T-helper 17 cell (primary cell): ENCODE results near the gene CSNK1D. TPM values are rescaled to one million over a fixed set of nuclear protein-coding genes. Genes with fewer than 3 reads are reported as not detected.

Experiments used
- ATAC-seq: fragments of 150-1000 bp; cut with Tn5 transposase; 2 replicates; pipeline ENCODE4 v1.10.0; 2021; ENCODE audit warnings: mild to moderate bottlenecking, moderate library complexity
- DNase-seq, 3 donors: peaks; one replicate each; pipeline versions ENCODE4 v3.0.0 to v3.0.0-alpha.2; 2020 to 2021
- H3K9me3 ChIP-seq: one replicate; pipeline ENCODE4 v1.7.0; 2013; ENCODE audit warnings: low read length, mild to moderate bottlenecking; ENCODE audit not compliant: control insufficient read depth, poor library complexity, severe bottlenecking
- H3K27ac Mint-ChIP-seq: one replicate; pipeline ENCODE4 v1.8.0; 2022; ENCODE audit warnings: mild to moderate bottlenecking, moderate library complexity, mixed read lengths
- H3K27me3 Mint-ChIP-seq: one replicate; pipeline ENCODE4 v1.8.0; 2022; ENCODE audit warnings: mixed read lengths
- H3K36me3 Mint-ChIP-seq: one replicate; pipeline ENCODE4 v1.8.0; 2022; ENCODE audit warnings: low read depth, mixed read lengths
- H3K4me1 Mint-ChIP-seq: one replicate; pipeline ENCODE4 v1.8.0; 2022; ENCODE audit warnings: mild to moderate bottlenecking, mixed read lengths
- H3K4me3 Mint-ChIP-seq: one replicate; pipeline ENCODE4 v1.8.0; 2022; ENCODE audit warnings: mild to moderate bottlenecking, moderate library complexity, mixed read lengths
- total RNA-seq, 4 donors: library from RNA in 2 of 4; stranded (reverse) in 2 of 4; gene quantifications; one replicate each; pipeline ENCODE4 v1.2.3 and lab custom pipeline; 2022 to 2026

Gene CSNK1D
- total RNA-seq, 2 donors from 2014 or later, result 218 to 273 TPM

DNA sequence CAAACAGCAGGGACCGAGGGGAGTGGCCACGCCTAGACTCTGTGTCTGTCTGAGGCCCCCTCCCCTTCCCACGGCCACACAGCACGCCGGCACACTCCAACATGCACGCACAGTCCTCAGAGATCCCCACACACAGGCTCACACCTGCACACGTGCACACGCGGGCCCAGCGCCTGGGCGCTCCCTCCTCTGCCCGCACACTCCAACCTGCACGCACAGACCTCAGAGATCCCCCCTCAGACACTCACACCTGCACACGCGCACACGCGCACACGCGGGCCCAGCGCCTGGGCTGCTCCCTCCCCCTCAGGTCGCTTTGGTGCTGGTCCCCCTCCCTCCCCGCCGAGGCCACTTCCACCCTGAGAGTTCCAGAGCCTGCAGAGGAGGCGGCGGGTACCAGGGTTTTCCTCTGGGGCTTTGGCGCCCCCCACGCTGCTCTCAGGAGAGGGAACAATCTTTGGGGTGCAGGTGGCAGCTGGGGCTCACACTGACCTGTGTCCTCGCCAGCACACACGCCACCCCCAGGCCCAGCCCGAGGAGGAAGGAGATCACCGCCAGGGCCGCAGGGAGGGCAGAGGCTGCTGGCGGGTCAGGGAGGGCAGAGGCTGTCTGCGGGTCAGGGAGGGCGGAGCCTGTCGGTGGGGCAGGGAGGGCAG lies 42.3 kb upstream of the CSNK1D start:
- peak in 1 of 3 donors; percentile 31 for DNase-seq
- Mint-ChIP-seq H3K4me1 (peaks cover 19% of the 10 kb centered on the region), H3K27me3 (no peaks in the 10 kb centered on the region), H3K4me3 (peak overlapping the region; percentile 94), H3K27ac (peak overlapping the region; percentile 84), H3K36me3 (no peaks in the 10 kb centered on the region)
- H3K9me3 ChIP-seq, result no peaks in the 10 kb centered on the region
- ATAC-seq, result peak; percentile 63

DNA sequence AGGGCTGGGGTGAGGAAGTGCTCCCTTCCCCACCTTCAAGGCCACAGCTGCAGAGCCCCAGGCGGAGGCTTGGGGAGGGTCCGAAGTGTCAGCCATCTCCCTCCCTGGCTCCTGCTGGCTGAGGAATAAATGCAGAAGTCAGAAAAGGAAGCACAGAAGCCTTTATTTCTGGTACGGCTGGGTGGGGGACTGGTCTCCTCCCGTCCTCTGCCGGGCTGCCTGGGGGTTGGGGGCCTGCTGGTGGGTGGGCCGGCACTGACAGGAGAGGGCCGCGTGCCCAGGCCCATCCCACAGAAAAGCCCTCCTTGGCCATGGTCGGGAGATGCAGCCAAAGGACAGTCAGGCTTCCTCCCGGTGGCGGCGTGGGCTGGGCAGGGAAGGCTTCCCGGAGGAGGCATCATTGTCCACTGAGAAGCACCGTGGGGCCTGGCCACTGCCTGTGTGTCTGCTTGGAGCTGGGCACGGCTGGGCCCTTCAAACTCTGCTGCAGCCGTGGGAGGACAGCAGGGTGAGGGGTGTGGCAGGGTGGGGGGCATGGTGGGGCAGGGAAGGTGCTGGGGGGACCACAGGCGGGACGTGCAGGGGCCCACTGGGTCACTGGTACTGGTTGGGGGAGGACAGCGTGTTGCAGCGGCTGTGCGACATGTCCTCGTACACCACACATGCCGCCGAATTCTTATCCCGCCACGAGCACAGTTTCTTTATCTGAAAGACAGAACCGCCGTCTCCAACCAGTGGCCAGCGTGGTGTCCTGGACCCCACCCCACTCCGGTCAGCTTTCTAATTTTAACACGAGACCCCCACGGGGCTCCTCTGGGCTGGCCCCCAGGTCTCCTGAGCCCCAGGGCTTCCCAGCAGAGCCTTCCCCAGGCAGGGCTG lies 41.5 kb upstream of the CSNK1D start:
- H3K36me3 Mint-ChIP-seq, result no peaks in the 10 kb centered on the region
- peak overlapping the region; percentile 84 for H3K27ac Mint-ChIP-seq
- H3K9me3 ChIP-seq, result no peaks in the 10 kb centered on the region
- peaks cover 23% of the 10 kb centered on the region for H3K4me1 Mint-ChIP-seq
- no peak for ATAC-seq
- peak overlapping the region; percentile 94 for H3K4me3 Mint-ChIP-seq
- no peak for DNase-seq
- H3K27me3 Mint-ChIP-seq, result no peaks in the 10 kb centered on the region

DNA sequence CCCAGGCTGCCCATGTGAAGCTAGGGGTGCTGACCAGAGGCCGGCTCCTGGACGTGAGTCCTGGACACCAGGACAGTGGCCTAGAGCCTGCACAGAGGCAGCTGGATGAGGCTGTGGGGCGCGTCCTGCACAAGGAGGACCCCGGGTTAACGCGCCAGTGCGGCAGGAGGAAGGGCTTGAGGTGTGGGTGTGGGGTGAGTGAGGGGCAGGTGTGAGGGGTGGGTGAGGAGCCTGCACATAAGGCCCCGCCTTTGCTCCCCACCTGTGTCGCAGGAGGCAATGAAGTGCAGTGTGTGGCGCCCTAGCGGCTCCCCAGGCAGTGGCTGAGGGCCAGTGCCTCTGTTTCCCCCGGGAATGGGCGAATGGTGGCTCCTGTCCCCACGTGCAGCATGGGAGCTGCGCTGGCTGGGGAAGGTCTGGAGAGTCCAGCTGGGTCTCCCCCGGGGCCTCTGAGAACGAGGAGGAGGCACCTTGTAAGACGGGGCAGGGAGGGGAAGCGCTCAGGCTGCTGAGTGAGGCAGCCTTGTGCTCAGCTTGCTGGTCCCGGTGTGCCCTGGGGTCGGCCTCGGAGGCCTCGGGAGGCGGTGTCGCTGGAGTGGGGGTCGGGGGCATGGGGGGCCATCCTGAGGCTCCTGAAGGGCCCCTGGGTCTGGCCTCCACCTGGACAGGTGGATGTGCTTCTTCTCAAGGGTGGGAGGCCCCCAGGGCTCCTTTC lies 40.7 kb upstream of the CSNK1D start:
- H3K9me3 ChIP-seq, result no peaks in the 10 kb centered on the region
- H3K4me1 Mint-ChIP-seq, result peaks cover 23% of the 10 kb centered on the region
- peak overlapping the region; percentile 53 for H3K4me3 Mint-ChIP-seq
- H3K36me3 Mint-ChIP-seq, result no peaks in the 10 kb centered on the region
- H3K27ac Mint-ChIP-seq, result no peak overlapping the region
- no peaks in the 10 kb centered on the region for H3K27me3 Mint-ChIP-seq
- DNase-seq (no peak), ATAC-seq (no peak)

DNA sequence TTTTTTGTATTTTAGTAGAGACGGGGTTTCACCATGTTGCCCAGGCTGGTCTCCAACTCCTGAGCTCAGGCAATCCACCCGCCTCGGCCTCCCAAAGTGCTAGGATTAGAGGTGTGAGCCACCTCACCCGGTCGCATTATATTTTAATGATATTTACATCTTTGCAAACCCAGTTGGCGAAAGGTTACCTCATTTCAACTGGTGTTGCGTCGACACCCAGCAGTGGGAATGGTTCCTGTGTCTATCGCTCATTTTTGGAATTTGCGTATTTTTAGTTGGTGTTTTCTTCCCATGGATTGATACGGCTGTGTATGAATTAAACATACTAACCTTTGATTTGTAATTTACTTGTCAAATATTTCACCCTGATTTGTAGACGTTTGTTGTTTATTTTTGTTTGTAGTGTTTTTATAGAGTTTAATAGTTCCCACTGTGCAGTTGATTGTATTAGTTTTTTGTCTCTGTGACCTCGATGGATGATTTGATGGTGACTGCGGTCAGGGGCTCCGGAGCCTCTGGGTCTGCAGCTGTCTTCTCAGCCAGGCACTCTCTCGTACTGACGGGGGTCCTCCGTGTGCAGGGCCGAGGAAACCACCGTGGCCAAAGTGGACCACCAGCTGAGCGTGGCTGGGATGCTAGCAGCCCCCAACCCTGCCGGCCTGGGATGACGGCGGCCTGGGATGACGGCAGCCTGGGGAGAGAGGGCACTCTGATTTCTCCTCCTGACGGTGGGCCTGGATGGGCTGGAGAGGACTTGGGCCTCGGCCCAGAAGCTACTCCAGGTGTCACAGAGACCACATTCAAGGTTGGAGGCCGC lies 39.9 kb upstream of the CSNK1D start:
- H3K27me3 Mint-ChIP-seq, result no peaks in the 10 kb centered on the region
- ATAC-seq (no peak), DNase-seq (no peak)
- peaks cover 23% of the 10 kb centered on the region for H3K4me1 Mint-ChIP-seq
- no peaks in the 10 kb centered on the region for H3K9me3 ChIP-seq
- peaks cover 2% of the 10 kb centered on the region for H3K36me3 Mint-ChIP-seq
- no peak overlapping the region for H3K4me3 Mint-ChIP-seq
- no peak overlapping the region for H3K27ac Mint-ChIP-seq

DNA sequence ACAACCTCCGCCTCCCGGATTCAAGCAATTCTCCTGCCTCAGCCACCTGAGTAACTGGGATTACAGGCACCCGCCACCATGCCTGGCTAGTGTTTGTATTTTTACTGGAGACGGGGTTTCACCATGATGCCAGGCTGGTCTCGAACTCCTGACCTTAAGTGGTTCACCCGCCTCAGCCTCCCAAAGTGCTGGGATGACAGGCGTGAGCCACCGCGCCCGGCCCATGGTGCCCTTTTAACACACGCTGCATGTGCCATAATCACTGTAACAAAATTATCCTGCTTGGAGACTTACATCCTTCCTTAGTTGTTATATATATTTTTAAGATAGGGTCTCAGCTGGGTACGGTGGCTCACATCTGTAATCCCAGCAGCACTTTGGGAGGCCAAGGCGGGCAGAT lies 38.5 kb upstream of the CSNK1D start:
- Mint-ChIP-seq H3K27ac (no peak overlapping the region), H3K27me3 (no peaks in the 10 kb centered on the region), H3K4me3 (no peak overlapping the region), H3K4me1 (peaks cover 23% of the 10 kb centered on the region), H3K36me3 (peaks cover 2% of the 10 kb centered on the region)
- DNase-seq (no peak), ATAC-seq (no peak)
- no peaks in the 10 kb centered on the region for H3K9me3 ChIP-seq

DNA sequence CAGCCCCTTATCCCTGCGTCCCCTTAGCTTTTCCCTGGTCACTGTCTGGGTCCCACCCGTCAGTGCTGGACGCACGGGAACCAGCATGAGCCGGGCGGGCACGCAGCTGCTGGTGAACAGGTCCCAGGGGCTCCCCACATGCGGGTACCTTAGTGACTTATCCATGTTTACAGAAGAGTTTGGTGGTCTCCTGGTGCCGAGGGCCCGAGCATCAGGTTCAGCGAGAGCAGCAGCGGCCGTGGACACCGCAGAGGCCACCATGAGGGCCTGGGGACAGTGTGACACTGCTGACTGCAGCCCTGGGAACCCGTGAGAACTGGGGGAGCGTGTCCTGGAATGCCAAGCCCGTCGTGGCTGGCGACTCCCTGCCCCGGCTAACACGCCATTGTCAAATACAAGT lies 37.4 kb upstream of the CSNK1D start:
- H3K4me1 Mint-ChIP-seq, result peaks cover 22% of the 10 kb centered on the region
- DNase-seq (no peak), ATAC-seq (no peak)
- H3K4me3 Mint-ChIP-seq, result no peak overlapping the region
- H3K9me3 ChIP-seq, result no peaks in the 10 kb centered on the region
- peak overlapping the region; percentile 69 for H3K27ac Mint-ChIP-seq
- peaks cover 2% of the 10 kb centered on the region for H3K36me3 Mint-ChIP-seq
- H3K27me3 Mint-ChIP-seq, result no peaks in the 10 kb centered on the region

DNA sequence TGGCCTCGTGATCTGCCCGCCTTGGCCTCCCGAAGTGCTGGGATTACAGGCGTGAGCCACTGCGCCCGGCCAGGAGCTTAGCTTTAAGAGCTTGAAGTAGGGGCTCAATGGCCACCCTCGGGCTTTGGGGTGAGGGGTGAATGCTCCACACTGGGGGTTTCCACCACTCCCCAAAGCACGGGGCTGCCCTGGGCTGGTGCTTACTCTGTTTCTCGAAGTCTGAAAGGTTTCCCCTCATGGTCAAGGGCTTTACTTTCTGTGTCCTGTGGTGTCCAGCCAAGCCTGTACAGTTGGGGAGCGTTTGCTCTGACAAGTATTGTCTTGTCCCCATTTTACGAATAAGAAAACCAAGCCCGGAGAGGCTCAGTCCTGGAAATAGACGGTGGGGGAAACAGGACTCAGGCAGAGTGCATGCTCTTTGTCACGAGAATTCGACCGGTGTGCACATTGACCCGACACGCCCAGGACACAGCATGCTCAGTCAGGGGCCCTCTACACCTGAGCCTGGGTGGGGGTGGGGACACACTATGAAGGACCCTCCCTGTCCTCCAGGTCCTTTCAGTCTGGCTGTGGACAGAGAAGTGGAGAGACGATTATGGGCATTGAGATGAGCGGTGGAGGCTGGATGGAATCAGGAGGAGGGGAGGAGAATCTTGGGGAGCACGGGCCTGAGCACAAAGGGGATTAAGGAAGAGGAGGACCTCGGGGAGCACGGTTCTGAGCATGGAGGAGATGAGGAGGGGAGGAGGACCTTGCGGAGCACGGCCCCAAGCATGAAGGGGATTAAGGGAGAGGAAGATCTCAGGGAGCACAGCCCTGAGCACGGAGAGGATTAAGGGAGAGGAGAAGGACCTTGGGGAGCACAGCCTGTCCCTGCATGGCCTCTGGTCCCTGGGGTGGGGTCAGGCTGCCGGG lies 36.4 kb upstream of the CSNK1D start:
- peak overlapping the region; percentile 69 for H3K27ac Mint-ChIP-seq
- ATAC-seq (no peak), DNase-seq (no peak)
- H3K9me3 ChIP-seq, result no peaks in the 10 kb centered on the region
- H3K27me3 Mint-ChIP-seq, result no peaks in the 10 kb centered on the region
- peaks cover 15% of the 10 kb centered on the region for H3K4me1 Mint-ChIP-seq
- peaks cover 2% of the 10 kb centered on the region for H3K36me3 Mint-ChIP-seq
- H3K4me3 Mint-ChIP-seq, result no peak overlapping the region

DNA sequence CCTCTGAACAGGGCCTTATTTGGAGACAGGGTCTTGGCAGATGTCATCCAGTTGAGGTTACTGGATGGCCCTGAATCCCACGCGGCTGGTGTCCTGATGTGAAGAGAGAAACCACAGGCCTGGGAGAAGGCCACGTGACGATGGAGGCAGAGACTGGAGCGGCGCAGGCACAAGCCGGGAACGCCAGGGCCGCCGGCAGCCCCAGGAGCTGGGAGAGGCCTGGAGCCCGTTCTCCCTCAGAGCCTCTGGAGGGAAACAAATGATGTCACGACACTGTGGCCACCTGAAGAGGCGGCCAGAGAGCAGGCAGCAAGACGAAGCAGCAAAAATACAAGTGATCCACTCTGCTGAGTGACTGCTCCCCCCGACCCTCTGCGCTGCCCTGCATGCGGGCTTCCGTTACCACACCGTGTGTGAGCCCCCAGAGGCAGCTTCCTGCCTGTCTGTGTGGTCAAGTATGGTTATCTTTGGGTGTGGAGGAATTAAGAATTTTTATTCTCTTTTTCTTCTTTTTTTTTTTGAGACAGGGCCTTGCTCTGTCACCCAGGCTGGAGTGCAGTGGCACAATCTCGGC lies 32.3 kb upstream of the CSNK1D start:
- peak overlapping the region; percentile 63 for H3K4me3 Mint-ChIP-seq
- DNase-seq, result no peak
- H3K9me3 ChIP-seq, result no peaks in the 10 kb centered on the region
- no peak for ATAC-seq
- H3K27me3 Mint-ChIP-seq, result no peaks in the 10 kb centered on the region
- peaks cover 30% of the 10 kb centered on the region for H3K4me1 Mint-ChIP-seq
- peaks cover 2% of the 10 kb centered on the region for H3K36me3 Mint-ChIP-seq
- peak overlapping the region; percentile 64 for H3K27ac Mint-ChIP-seq

DNA sequence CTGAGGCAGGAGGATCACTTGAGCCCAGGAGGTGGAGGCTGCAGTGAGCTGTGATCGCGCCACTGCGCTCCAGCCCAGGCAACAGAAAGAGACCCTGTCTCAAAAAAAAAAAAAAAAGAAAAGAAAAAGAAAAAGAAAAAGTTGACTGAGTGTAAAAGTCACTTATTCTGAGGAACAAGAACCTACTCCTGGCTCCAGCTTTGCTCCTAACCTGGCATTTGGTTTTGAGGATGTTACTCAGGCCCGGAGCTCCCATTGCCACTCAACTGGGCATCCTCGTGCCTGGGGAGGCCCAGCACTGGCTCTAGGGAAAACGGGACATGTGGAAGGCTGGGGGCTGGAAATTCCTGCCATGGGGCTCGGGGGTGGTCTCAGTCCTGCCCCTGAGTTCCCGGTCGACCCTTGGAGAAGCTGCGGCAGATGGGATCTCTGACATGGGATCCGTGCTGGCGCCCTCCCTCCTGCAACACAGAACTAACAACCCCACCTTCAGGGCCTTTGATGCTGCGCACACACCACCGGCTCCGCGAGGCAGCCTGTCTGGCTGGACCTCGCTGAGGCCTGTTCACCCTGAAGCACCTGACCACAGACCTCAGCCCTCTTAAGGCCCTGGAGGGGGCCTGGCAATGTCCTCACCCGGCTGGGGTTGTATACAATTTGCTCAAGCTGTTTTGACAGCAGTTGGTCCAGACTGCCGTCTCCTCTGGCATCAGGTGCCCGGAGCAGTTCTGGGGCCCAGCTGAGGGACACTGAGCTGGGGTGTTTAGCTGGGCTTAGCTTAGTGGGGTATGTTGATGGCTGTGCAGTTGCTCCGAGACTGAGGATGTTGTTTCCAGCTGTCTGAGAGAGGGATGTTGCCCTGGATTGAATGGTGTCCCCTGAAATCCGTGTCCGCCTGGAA lies 31.6 kb upstream of the CSNK1D start:
- Mint-ChIP-seq H3K4me3 (peak overlapping the region; percentile 63), H3K4me1 (peaks cover 31% of the 10 kb centered on the region), H3K27me3 (no peaks in the 10 kb centered on the region), H3K36me3 (peaks cover 2% of the 10 kb centered on the region), H3K27ac (peak overlapping the region; percentile 16)
- H3K9me3 ChIP-seq, result no peaks in the 10 kb centered on the region
- ATAC-seq (no peak), DNase-seq (no peak)

DNA sequence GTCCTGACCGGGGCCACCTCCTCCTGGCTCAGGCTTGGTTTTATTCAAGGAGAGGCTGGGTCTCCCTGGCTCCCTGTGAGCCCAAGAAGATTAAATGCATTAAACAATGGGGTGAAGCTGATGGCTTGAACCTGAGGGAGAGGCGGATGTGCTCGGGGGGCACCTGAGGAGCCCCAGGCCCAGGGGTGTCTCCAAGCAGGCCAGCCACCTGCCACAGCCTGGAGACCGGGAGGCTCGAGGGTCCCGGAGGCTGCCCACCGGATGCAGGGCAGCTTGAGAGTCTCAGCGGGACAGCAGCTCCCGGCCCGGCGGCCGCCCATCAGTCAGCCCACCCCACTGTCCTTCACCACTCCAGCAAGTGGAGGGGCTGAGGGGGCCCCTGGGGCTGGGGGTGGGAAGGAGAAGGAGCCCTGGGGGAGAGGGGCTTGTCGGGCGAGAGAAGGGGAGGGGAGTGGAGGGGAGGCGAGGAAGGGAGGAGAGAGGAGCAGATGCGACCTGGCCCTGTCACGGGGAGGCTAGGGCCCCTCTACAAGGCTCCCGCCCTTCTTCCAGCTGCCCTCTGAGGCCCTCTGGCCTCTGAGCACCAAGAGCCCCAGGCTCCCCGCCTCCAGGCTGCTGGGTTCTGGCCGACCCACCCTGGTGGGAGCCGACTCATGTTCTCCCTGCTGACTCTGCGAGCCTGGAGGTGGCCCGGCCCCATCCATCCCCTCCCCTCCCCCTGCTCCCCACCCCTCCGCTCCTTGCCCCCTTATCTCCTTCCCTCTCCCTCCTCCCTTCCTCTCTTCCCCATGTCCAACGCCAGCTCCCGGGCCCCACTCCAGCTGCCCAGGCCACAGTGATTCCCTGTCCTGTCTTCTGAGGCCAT lies 30.7 kb upstream of the CSNK1D start:
- H3K4me3 Mint-ChIP-seq, result peak overlapping the region; percentile 89
- ATAC-seq, result no peak

More for the DNA sequence above, 30.7 kb upstream of the CSNK1D start:
- H3K27me3 Mint-ChIP-seq, result no peaks in the 10 kb centered on the region
- H3K9me3 ChIP-seq, result no peaks in the 10 kb centered on the region
- peak overlapping the region; percentile 100 for H3K27ac Mint-ChIP-seq
- DNase-seq, result no peak
- H3K4me1 Mint-ChIP-seq, result peaks cover 37% of the 10 kb centered on the region
- peaks cover 2% of the 10 kb centered on the region for H3K36me3 Mint-ChIP-seq
